Measurements from ENCODE around the gene XRCC4.

GRCh38 chr5:83048277-83048676, 29.1 kb upstream of the XRCC4 start:
- TF ChIP-seq POLR2AphosphoS5 (IDR thresholded peaks at IDR 0.05) (no peak), CTCF (IDR thresholded peaks at IDR 0.05; ENCODE audit: poor library complexity, severe bottlenecking) (no peak), EZH2 (IDR thresholded peaks at IDR 0.05; ENCODE audit: borderline replicate concordance, insufficient read depth, low read length, poor library complexity, severe bottlenecking) (no peak), REST (IDR thresholded peaks at IDR 0.05; ENCODE audit: borderline replicate concordance) (no peak), EP300 (conservative IDR thresholded peaks at IDR 0.05; ENCODE audit: poor library complexity, severe bottlenecking) (no peak), RAD21 (conservative IDR thresholded peaks at IDR 0.05) (no peak), TAF1 (IDR thresholded peaks at IDR 0.05; ENCODE audit: low read depth) (no peak)
